ENCODE data around the gene FAT3. TPM values are rescaled to one million over a fixed set of nuclear protein-coding genes. Genes with fewer than 3 reads are reported as not detected.

The FAT3 gene
- total and polyA plus RNA-seq, 9 of the 15 experiments (the other 6 are each of a cell fraction or from before 2014, with no cell fraction given), result under 0.01 TPM; not detected in 7

DNA sequence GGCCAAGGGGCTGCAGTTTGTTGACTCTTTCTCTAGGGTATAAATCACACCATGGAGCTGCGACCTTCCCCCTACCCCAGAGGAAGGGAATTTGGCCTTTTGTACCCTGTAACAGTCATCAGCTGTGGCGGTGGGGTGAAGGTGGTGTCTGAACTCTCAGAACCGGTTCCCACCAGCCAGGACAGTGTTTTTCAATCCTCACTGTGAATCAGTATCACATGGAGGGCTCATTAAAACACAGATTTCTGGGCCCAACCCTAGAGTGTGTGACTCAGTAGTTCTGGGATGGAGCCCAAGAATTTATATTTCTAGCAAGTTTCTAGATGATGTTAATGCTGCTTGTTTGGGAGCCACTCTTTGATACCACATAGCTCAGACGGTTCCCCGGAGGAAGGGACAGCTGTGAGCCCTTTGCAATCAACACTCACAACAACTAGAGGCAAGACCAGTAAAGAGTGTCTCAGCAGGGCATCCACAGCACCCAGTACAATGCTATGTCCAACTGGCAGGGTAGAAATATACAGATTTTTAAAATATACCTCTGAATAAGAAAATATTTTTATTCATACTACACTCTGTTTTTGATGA lies 43.9 kb upstream of the FAT3 start:
- H3K9me3 ChIP-seq (replicated peaks; ENCODE audit: control insufficient read depth, insufficient read depth, low read depth, low read length), result no peaks in the 10 kb centered on the region
- 0% methylated on average over 5 of the region's 5 CpGs for WGBS (ENCODE audit: insufficient coverage, low coverage, missing lambda C conversion rate)
- no peak for DNase-seq (ENCODE audit: extremely low read depth in 1 of 4, low spot score in 3 of 4)
- TF ChIP-seq, protein P1, sequence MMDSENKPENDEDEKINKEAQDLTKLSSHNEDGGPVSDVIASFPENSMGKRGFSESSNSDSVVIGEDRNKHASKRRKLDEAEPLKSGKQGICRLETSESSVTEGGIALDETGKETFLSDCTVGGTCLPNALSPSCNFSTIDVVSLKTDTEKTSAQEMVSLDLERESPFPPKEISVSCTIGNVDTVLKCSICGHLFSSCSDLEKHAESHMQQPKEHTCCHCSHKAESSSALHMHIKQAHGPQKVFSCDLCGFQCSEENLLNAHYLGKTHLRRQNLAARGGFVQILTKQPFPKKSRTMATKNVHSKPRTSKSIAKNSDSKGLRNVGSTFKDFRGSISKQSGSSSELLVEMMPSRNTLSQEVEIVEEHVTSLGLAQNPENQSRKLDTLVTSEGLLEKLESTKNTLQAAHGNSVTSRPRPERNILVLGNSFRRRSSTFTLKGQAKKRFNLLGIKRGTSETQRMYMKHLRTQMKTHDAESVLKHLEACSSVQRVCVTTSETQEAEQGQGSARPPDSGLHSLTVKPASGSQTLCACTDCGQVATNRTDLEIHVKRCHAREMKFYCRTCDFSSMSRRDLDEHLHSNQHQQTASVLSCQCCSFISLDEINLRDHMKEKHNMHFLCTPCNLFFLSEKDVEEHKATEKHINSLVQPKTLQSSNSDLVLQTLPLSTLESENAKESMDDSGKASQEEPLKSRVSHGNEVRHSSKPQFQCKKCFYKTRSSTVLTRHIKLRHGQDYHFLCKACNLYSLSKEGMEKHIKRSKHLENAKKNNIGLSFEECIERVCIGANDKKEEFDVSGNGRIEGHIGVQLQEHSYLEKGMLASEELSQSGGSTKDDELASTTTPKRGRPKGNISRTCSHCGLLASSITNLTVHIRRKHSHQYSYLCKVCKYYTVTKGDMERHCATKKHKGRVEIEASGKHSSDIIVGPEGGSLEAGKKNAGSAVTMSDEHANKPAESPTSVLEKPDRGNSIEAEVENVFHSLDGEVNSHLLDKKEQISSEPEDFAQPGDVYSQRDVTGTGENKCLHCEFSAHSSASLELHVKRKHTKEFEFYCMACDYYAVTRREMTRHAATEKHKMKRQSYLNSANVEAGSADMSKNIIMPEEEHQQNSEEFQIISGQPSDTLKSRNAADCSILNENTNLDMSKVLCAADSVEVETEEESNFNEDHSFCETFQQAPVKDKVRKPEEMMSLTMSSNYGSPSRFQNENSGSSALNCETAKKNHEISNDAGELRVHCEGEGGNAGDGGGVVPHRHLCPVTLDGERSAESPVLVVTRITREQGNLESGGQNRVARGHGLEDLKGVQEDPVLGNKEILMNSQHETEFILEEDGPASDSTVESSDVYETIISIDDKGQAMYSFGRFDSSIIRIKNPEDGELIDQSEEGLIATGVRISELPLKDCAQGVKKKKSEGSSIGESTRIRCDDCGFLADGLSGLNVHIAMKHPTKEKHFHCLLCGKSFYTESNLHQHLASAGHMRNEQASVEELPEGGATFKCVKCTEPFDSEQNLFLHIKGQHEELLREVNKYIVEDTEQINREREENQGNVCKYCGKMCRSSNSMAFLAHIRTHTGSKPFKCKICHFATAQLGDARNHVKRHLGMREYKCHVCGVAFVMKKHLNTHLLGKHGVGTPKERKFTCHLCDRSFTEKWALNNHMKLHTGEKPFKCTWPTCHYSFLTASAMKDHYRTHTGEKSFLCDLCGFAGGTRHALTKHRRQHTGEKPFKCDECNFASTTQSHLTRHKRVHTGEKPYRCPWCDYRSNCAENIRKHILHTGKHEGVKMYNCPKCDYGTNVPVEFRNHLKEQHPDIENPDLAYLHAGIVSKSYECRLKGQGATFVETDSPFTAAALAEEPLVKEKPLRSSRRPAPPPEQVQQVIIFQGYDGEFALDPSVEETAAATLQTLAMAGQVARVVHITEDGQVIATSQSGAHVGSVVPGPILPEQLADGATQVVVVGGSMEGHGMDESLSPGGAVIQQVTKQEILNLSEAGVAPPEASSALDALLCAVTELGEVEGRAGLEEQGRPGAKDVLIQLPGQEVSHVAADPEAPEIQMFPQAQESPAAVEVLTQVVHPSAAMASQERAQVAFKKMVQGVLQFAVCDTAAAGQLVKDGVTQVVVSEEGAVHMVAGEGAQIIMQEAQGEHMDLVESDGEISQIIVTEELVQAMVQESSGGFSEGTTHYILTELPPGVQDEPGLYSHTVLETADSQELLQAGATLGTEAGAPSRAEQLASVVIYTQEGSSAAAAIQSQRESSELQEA (IDR thresholded peaks at IDR 0.05; ENCODE audit: low read depth), result no peak
- TF ChIP-seq MECOM (CRISPR knock-in tag; IDR thresholded peaks at IDR 0.05), result no peak
- TF ChIP-seq POLR2AphosphoS5 (IDR thresholded peaks at IDR 0.05; ENCODE audit: control insufficient read depth, insufficient read depth, low read depth, low read length), result no peak
- TF ChIP-seq OTX1 (CRISPR knock-in tag; IDR thresholded peaks at IDR 0.05), result no peak
- no peak for TF ChIP-seq ZNF121 (CRISPR knock-in tag; conservative IDR thresholded peaks at IDR 0.05)
- TF ChIP-seq XRCC4 (IDR thresholded peaks at IDR 0.05; ENCODE audit: extremely low read depth, insufficient read depth, insufficient read length), result no peak
- no peak for TF ChIP-seq ZNF431 (CRISPR knock-in tag; IDR thresholded peaks at IDR 0.05)
- no peak for TF ChIP-seq FOXO4 (CRISPR knock-in tag; IDR thresholded peaks at IDR 0.05)
- no peak for TF ChIP-seq SMAD1 (IDR thresholded peaks at IDR 0.05; ENCODE audit: low read depth, low read length, partially characterized antibody)
- no peak for TF ChIP-seq SMC3 (conservative IDR thresholded peaks at IDR 0.05; ENCODE audit: insufficient read depth, low read depth, low read length)
- no peak for TF ChIP-seq SPI1 (IDR thresholded peaks at IDR 0.05; ENCODE audit: borderline replicate concordance, low read depth, low read length)
- TF ChIP-seq KDM2B (CRISPR knock-in tag; IDR thresholded peaks at IDR 0.05), result no peak

More for the DNA sequence above, 43.9 kb upstream of the FAT3 start:
- Histone ChIP-seq H3K79me2 (ENCODE audit: control insufficient read depth, insufficient read depth, low read length) (no peaks in the 10 kb centered on the region), H3K27ac (ENCODE audit: extremely low read depth, low read depth, low read length) (no peak overlapping the region), H4K20me1 (replicated peaks; ENCODE audit: control insufficient read depth, insufficient read depth, low read length) (no peaks in the 10 kb centered on the region), H3K9me1 (ENCODE audit: control insufficient read depth, insufficient read depth, low read length) (no peaks in the 10 kb centered on the region), H3K9ac (ENCODE audit: insufficient read depth in 1 of 2, low read depth in 2 of 2, low read length in 2 of 2) (no peak overlapping the region), H3K4me1 (replicated peaks in 1 of 2; ENCODE audit: control insufficient read depth in 2 of 2, insufficient read depth in 2 of 2, low read length in 2 of 2) (no peaks in the 10 kb centered on the region), H3K4me3 (no peak overlapping the region), H3K36me3 (ENCODE audit: control insufficient read depth, insufficient read depth, low read length) (no peaks in the 10 kb centered on the region), H3K27me3 (ENCODE audit: control insufficient read depth in 2 of 2, insufficient read depth in 2 of 2, low read length in 2 of 2) (no peaks in the 10 kb centered on the region), H2AFZ (ENCODE audit: low read depth, low read length) (no peak overlapping the region), H3K4me2 (ENCODE audit: insufficient read depth, low read length) (no peak overlapping the region)
- FAIRE-seq (no peak), ATAC-seq (no peak)
- no TSS peak for BruUV-seq (replicated peaks)
- POLR2A ChIA-PET, result no interaction called here
- in situ Hi-C loops (cut with MboI), result no loop called here
- intact Hi-C loops (cut with micrococcal nuclease), result no loop called here
- CTCF ChIA-PET (ENCODE audit: low intra/inter-chr PET ratio), result no interaction called here
